COLO668 (cell line): ENCODE results near the gene PVR.
"Not testable (repeated sequence)": the region's sequence is repeated elsewhere in the genome, so short reads cannot be mapped to it uniquely, and the experiment has no call there.

ENCODE experiments used
- DNase-seq: peaks from one replicate; lab custom pipeline; 2025; ENCODE audit not compliant: unreplicated experiment; lab: John Stamatoyannopoulos, UW

The PVR gene

DNA sequence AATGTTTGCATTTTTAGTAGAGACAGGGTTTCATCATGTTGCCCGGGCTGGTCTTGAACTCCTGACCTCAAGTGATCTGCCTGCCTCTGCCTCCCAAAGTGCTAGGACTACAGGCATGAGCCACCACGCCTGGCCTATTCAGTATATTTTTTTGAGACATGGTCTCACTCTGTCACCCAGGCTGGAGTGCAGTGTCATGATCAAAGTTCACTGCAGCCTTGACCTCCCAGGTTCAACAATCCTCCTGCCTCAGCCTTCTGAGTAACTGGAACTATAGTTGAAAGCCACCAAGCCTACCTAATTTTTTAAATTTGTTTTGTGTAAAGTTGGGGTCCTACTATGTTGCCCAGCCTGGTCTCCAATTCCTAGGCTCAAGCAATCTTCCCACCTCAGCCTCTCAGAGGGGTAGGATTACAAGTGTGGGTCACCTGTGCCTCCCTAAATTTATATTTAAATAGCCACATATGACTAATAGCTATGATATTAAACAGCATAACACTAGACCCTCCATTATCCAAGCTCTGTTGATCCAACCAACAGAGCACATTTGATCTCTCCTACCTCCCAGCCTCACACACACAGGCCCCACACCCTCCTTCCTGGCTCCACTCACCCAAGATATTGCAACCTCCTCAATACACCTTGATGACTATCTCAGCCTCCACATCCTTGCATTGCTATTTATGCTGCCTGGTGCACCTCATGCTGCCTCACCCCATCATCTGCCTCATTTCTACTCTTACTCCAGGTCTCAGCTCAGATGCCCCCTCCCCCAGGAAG lies 25.5 kb downstream of the PVR start:
- DNase-seq: no peak

DNA sequence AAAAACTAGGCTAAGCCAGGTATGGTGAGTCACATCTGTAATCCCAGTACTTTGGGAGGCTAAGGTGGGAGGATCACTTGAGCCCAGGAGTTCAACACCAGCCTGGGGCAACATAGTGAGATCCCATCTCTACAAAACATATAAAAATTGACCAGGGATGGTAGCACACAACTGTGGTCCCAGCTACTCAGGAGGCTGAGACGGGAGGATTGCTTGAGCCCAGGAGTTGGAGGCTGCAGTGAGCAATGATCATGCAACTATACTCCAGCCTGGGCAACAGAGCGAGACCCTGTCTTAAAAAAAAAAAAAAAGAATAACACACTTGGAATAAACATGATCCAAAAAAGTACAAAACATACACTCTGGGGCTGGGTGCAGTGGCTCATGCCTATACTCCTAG lies 26.3 kb downstream of the PVR start:
- not testable (repeated sequence) for DNase-seq

DNA sequence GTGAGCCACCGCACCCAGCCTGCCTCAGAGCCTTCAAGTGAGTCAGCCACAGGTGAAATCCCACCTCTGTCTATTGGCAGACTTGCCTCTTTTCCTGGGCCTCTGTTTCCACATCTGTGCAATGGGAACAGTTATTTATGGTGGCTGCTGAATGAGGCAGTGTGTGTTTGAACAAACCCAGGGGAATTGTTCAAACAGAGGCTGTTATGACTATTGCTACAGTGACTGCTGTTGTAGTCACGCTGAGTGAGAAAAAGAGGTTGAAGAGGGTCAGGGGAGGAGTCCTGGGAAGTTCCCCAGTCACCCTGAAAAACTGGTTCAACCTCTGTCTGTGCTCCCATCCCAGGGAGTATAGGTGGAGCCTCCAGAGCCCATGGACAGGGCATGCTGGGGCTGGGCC lies 27.7 kb downstream of the PVR start, which contains the start of gene CEACAM19:
Gene CEACAM19 (plus strand): TSS at position 83 of the 400 bp plus-strand sequence. CDS start 450 bp downstream, outside the sequence.
- DNase-seq: no peak

DNA sequence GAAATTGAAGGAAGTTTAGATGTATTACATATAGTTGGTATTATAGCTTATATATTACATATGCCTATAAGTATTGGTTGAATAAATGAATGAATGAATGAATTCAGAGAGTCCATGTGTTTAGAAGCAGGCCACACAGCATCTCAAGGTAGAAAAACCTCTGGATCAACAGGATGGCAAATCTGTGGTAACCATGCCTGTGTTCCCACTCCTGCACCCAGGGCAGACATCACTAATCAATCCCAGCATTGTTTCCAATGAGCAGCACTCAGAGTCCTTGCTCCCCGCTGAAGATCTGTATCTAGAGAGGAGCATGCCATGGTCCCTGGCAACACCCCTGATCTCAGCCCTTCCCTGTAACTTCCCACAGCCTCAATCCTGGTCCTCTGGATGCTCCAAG lies 28.5 kb downstream of the PVR start:
- no peak for DNase-seq

DNA sequence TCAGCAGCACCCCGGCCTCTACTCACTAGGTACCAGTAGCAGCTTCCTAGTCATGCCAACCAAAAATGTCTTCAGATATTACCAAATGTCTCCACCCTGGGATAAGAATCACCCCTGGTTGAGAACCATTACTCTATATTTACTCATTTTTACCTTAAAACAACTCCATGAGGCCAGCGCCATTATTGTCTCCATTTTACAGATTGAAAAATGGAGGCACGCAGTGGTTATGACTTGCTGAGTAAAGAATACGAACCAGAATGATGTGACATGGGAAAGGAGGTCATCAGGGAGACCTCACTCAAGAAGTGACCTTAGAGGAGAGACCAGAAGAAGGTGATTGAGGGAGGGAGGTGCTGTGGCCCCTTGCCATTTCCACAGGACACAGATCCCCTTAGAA lies 29.8 kb downstream of the PVR start:
- no peak for DNase-seq

DNA sequence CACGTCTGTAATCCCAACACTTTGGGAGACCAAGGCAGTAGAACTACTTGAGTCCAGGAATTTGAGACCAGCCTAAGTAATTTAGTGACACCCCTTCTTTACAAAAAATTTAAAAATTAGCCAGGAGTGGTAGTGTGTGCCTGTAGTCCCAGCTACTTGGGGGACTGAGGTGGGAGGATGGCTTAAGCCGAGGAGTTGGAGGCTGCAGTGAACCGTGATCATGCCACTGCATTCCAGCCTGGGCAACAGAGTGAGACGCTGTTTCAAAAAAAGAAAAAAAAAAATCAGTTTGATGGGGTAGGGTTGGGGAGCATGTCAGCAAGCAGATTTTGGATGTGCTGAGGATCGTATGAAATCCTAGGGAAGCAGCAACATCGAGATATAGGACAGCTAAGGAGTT lies 31.8 kb downstream of the PVR start:
- no peak for DNase-seq

DNA sequence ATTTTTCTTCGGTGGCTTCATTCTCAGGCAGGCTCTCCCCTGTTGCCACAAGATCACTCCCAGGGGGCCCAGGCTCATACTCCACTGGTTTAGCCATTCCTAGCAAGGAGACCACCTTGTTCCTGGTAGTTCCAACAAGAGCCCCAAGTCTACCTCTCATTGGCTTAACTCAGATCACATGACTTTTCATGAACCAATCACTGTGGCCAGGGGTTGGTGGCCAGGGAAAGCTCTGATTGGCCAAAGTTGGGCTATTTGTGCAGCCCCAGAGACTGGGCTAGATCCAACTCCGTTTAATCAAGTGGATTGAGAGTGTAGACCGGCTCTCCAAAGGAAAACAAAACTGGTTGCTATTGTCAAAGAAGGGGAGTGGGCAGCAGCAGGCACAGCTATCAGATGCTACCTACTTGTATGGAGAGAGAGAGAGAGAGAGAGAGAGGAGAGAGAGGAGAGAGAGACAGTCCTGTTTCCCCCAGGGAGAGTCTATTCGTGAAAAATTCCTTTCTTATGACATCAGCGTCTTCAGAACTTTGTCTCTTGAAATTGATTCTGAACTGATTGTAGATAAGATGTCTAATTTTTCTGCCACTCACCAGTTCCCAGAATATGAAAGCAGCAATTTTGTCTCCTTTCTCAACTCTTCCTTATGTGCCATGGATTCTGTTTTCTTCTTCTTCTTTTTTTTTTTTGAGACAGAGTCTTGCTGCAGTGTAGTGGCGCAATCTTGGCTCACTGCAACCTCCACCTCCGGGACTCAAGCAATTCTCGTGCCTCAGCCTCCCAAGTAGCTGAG lies 33.5 kb downstream of the PVR start:
- no peak for DNase-seq

DNA sequence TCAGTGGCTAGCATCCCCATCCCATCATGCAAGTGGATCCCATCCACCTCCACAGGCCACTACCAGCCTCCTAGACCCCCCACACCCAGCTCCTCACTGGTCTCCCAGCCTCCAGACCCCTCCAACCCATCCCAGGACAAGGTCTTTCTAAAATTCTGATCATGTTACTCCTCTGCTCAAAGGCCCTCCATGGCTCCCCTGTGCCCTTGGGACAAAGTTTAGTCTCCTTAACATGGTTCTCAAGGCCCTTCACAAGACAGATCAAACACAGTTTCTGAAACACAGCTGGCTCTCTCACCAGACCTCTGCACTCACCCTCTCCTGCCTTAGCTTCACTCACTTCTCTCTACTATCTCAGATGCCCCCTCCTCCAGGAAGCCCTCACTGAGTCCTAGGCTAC lies 36.8 kb downstream of the PVR start:
- no peak for DNase-seq

DNA sequence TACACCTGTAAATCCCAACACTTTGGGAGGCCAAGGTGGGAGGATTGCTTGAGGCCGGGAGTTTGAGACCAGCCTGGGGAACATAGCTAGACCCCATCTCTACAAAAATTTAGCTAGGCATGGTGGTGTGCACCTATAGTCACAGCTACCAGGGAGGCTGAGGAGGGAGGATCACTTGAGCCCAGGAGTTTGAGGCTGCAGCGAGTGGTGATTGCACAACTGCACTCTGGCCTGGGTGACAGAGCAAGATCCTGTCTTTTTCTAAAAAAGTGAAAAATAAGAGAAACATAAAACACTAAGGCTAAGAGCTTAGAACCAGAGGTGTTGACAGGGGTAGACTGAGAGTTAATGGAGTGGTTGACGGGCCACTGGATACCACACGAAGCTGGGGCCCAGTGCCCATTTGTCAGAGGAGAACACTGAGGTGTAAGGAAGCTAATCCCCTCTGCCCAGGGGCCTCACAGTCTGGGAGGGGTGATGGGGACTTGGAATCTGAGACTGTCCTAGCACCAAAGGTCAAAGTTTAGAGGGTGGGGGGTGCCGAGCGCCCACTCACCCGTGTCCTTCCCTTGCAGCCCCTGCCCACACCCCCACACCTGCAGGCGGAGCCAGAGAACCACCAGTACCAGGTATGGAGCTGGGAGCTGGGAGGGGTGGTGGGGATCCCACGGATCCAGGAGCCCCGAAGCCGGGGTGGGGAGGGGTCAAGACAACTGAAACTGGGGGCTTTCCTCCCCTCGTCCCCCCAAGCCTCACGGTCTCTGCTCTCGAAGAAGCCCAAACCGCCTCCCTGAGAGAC lies 38.5 kb downstream of the PVR start:
- DNase-seq: no peak

DNA sequence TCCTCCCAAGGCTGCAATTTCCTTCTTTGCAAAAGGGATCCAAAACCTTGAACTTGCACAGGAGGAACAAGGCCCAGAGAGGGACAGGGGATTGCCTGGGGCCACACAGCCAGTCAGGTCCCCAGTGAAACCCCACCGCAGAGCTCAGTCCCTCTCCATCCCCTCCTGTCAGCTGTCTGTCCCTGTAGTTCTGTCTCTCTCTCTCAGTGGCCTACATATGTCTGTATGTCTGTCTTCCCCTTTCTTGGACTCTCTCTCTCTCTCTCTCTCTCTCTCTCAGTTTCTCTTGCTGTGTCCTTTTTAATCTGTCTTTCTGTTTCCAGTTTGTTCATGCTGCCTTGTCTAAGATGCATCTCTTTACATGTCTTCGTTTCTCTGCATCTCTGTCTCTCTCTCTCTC lies 39.1 kb downstream of the PVR start:
- DNase-seq: no peak

DNA sequence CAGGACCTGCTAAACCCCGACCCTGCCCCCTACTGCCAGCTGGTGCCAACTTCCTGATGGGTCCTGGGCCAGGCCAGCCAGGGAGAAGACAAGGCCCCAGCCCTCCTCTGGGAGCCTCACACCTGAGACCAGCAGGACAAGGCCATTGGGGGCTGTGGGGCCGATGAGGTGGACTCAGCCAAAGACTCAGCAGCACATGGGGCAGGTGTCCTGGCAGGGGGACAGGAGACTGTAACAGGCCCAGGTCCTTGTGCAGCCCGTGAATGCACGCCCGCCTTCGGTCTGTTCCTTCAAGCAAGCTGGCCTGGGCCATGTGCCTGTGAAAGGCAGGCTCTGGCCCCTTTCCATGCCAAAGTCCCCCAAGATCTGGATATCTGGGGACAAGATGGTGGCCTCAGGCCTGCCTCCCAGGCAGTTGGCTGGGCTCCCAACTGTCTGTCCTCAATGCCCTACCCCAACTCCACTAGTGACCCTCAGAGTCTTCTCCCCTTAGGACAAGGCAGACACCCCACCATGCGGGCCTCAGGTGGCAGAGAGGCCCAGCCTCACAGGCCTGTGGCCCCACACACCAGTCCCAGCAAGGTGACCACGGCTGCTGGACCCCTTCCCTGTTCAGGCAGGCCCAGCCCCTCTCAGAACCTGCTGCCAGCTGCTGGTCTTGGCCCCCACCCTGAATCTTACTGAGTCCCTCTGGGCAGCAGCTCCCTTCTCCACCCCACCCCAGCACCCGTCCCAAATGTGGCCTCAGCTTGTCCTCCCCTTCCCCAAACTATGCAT lies 39.9 kb downstream of the PVR start:
- no peak for DNase-seq

DNA sequence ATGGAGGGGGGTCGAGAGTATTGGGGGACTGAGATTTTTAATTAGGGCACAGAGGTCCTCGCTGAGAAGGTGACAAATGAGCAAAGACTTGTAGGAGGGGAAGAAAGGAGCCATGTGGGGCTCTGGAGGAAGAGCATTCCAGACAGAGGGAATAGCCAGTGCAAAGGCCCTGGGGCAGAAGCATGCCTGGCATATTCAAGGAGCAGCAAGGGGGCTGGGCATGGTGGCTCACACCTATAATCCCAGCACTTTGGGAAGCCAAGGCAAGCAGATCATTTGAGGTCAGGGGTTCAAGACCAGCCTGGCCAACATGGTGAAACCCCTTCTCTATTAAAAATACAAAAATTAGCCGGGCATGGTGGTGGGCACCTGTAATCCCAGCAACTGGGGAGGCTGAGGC lies 40.7 kb downstream of the PVR start:
- DNase-seq: not testable (repeated sequence)

DNA sequence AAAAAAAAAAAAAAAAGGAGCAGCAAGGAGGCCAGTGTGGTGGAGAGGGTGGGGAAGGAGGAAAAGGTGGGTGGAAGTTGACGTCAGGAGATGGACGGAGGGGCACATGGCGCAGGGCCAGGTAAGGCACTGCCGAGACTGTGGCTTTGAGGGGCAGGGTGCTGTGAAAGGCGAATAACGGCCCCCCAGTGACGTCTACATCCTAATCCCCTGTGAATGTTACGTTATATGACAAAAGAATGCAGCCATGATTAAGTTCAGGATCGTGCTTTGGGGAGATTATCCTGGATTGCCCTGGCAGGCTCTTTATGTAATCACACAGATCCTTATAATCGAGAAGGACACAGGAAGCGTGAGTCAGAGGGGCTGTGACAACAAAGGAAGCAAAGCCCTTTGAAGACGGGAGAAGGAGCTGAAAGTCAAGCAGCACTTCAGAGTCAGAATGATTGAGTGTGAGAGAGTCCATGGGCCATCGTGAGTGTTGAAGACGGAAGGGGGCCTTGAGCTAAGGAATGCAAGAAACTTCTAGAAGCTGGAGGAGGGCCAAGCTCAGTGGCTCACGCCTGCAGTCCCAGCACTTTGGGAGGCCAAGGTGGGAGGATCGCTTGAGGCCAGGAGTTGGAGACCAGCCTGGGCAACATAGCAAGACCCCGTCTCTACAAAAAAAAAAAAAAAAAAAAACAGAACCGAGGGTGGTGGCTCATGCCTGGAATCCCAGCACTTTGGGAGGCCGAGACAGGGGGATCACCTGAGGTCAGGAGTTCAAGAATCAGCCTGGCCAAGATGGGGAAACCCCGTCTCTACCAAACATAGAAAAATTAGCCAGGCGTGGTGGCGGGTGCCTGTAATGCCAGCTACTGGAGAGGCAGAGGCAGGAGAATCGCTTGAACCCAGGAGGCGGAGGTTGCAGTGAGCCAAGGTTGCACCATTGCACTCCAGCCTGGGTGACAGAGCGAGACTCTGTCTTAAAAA lies 41.5 kb downstream of the PVR start:
- no peak for DNase-seq

DNA sequence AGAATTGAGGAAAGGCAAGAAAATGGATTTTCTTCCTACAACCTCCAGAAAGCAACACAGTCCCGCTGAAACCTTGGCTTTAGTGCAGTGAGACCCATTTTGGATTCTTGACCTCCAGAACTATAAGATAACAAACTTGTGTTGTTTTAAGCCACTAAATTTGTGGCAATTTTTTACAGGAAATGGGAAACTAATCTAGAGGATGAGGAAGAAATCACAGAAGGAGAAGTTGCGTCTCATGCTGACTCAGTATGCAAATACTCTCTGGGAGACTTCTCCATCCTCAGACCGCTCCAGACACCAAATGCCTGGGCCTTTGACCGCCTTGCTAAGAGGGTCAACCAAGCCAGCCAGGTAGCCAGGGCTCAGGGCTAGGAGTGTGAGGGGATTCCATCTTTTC lies 42.2 kb downstream of the PVR start:
- no peak for DNase-seq

DNA sequence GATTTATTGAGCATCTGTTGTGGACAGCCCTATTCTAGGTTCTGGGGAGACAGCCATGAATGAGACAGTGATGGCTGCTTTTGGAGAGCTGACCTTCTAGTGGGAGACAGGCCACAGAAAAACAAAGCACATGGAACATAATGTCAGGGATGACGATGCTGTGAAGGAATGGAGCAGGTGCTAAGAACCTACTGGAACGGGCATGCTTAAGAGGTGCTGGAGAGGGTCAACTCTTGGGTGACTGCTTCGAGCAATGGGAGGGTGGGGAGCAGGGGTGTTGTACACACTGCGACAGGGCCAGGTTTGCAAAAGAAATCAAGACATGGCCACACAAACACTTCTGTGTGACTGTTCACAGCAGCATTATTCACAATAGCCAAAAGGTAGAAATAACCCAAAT lies 43.2 kb downstream of the PVR start:
- DNase-seq: no peak

DNA sequence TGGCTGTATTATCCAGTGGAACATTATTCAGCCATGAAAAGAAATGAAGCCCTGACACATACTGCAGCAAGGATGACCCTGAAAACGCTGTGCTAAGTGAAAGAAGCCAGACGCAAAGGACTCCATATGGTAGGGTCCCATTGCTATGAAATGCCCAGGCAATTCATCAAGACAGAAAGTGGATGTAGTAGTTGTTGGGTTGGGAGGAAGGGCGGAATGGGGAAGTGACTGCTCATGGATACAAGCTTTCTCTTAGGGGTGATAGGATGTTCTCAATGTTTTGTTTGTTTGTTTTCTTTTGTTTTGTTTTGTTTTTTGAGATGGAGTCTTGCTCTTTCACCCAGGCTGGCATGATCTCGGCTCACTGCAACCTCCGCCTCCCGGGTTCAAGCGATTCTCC lies 44.2 kb downstream of the PVR start:
- DNase-seq: no peak

DNA sequence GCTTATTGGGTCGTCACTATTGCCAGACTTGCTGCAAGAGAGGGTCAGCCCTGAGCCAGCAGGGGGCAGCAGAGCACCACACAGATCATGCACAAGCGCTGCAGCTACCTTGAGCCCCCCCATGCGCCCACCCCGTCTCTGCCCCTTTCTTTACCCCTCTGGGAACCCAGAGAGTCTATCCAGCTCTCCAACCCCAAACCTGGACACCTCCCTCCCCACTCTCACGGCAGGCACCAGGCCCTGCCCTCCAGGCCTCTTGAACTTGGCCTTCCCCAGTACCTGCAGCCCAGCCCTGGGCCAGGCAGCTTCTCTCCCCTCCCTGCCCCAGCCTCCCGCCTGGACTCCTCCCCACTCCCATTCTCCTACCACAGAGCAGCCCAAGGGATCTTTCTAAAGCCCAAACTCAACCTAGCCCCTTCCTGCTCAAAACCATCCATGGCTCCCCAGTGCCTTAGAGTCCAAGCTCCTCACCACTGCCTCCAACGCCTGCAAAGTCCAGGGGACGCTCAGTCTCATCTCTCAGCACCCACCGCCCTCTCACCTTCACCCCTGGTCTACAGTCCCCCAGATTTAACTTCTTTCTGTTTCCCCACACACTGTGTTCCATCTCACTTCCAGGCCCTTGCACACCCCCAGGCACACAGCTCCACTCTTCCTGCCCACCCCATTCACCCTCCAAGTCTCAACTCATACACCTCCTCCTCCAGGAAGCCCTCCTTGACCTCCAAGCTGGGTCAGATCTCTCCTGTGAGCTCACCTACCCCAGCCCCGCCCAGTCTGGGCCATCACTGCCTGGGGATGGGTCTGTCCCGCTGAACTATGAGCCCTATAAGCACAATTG lies 45.8 kb downstream of the PVR start:
- DNase-seq: peak; percentile 76

DNA sequence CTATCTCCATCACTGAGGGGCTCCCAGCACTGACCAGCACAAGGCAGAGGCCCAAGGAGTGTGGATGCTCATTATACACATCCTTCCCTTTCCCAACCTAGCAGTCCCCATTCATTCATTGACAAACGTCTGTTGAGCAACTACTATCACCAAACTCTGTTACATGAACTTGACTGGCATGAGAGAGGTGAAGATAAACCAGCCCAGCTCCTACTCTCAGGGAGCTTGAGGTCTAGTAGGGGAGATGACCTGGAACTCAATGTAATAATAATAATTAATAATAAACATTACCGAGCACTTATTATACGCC lies 46.4 kb downstream of the PVR start:
- DNase-seq: no peak

DNA sequence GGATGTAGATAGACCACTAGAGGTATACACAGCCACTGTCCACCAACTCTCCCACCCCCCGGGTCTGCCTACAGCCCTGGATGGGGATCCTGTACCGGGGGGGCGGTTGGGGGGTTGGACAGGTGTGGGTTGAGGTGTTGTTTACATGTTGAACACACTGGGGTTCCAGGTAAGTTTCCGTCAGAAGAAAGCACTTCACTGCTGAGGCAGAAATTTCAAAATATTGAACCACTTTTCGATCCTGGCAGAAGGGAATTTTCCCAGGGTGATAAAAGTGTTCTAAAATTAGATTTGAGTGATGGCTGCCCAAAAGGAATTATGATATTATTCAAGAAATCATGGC lies 48.6 kb downstream of the PVR start:
- DNase-seq: no peak
